Omental fat pad (tissue), 4 donors: ENCODE measurements around the gene SPTAN1. TPM values are rescaled to one million over a fixed set of nuclear protein-coding genes. Genes with fewer than 3 reads are reported as not detected.
"Not testable (repeated sequence)": the region's sequence is repeated elsewhere in the genome, so short reads cannot be mapped to it uniquely, and the experiment has no call there.

ENCODE experiments used
- ATAC-seq: fragments of 150-250 bp; one replicate; pipeline ENCODE4 v1.9.1; 2016; ENCODE audit warnings: mild to moderate bottlenecking, moderate library complexity; ENCODE audit not compliant: low FRiP score
- DNase-seq: peaks from one replicate; pipeline ENCODE4 v3.0.0-alpha.2; 2019; ENCODE audit warnings: low spot score
- CTCF ChIP-seq, 3 donors: fragments of 450-650 bp; IDR thresholded peaks; one replicate each; pipeline ENCODE4 v1.5.1; 2016 to 2017; ENCODE audit warnings: antibody characterized with exemption in 3 of 3, mild to moderate bottlenecking in 3 of 3, moderate library complexity in 2 of 3
- total RNA-seq, 4 donors: library from RNA; depleted of rRNA; stranded (reverse); fragments of >200 nt; gene quantifications; one replicate each; pipeline ENCODE4 v1.1.0, GENCODE V29; 2016

Gene SPTAN1
- total RNA-seq = 100 to 1,000 TPM; 231 to 381 (median 300) TPM

GRCh38 chr9:128552153-128552743 is at the start of gene SPTAN1:
SPTAN1 (plus strand) TSS chr9:128552587; CDS start chr9:128566741, 14,154 bp downstream.
- TF ChIP-seq CTCF (IDR thresholded peaks at IDR 0.05) = no peak
- peak; percentile 89 for ATAC-seq

GRCh38 chr9:128503415-128503825 is 49.0 kb upstream of the SPTAN1 start:
- not testable (repeated sequence) for ATAC-seq, DNase-seq

More at GRCh38 chr9:128552153-128552743, at the start of gene SPTAN1:
- peak; percentile 75 for DNase-seq

GRCh38 chr9:128503870-128504269 is 48.5 kb upstream of the SPTAN1 start:
- ATAC-seq = no peak
- no peak for DNase-seq
- no peak for TF ChIP-seq CTCF (IDR thresholded peaks at IDR 0.05)

- peak; percentile 97 for ATAC-seq
- TF ChIP-seq CTCF (IDR thresholded peaks at IDR 0.05) = no peak
- peak; percentile 89 for DNase-seq
Observed at GRCh38 chr9:128504485-128505413, 47.6 kb upstream of the SPTAN1 start, which contains the start of gene GLE1. GLE1 (plus strand) TSS chr9:128504719; CDS start chr9:128504806, 87 bp downstream.

GRCh38 chr9:128505414-128505765 is 47.0 kb upstream of the SPTAN1 start:
- ATAC-seq = no peak
- no peak for DNase-seq
- no peak for TF ChIP-seq CTCF (IDR thresholded peaks at IDR 0.05)

- not testable (repeated sequence) for DNase-seq, ATAC-seq
Observed at GRCh38 chr9:128505906-128506305, 46.5 kb upstream of the SPTAN1 start.

- ATAC-seq = no peak
- TF ChIP-seq CTCF (IDR thresholded peaks at IDR 0.05) = no peak
- DNase-seq = no peak
Observed at GRCh38 chr9:128512820-128513219, 39.6 kb upstream of the SPTAN1 start.

GRCh38 chr9:128521956-128522355 is 30.4 kb upstream of the SPTAN1 start:
- DNase-seq = no peak
- no peak for TF ChIP-seq CTCF (IDR thresholded peaks at IDR 0.05)
- ATAC-seq = no peak
